Measurements from ENCODE around the gene SMARCC1.

Gene SMARCC1

GRCh38 chr3:47643092-47643491 lies 138.6 kb downstream of the SMARCC1 start:
- no peak for DNase-seq (ENCODE audit: extremely low read depth, low read depth)
- H3K4me3 ChIP-seq (replicated peaks; ENCODE audit: low read depth, low read length): no peak overlapping the region
- TF ChIP-seq, protein P1, sequence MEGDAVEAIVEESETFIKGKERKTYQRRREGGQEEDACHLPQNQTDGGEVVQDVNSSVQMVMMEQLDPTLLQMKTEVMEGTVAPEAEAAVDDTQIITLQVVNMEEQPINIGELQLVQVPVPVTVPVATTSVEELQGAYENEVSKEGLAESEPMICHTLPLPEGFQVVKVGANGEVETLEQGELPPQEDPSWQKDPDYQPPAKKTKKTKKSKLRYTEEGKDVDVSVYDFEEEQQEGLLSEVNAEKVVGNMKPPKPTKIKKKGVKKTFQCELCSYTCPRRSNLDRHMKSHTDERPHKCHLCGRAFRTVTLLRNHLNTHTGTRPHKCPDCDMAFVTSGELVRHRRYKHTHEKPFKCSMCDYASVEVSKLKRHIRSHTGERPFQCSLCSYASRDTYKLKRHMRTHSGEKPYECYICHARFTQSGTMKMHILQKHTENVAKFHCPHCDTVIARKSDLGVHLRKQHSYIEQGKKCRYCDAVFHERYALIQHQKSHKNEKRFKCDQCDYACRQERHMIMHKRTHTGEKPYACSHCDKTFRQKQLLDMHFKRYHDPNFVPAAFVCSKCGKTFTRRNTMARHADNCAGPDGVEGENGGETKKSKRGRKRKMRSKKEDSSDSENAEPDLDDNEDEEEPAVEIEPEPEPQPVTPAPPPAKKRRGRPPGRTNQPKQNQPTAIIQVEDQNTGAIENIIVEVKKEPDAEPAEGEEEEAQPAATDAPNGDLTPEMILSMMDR (IDR thresholded peaks at IDR 0.05; ENCODE audit: low read depth, low read length, missing control alignments): no peak

DNA sequence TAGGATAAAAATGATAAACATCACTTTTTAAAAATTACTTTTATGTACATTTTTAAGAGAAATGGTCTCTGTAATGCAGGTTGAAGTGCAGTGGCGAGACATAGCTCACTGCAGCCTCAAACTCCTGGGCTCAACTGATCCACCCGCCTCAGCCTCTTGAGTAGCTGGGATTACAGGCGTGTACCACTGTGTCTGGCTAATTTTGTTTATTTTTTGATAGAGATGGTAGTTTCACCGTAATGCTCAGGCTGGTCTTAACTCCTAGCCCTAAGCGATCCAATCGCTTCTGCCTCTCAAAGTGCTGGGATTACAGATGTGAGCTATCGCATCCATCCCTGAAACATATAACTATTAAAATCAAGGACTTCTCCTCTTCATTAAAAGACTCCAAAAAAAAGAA lies 140.0 kb downstream of the SMARCC1 start:
- DNase-seq (ENCODE audit: extremely low read depth, low read depth): no peak
- no peak overlapping the region for H3K4me3 ChIP-seq (replicated peaks; ENCODE audit: low read depth, low read length)
- TF ChIP-seq, protein P1 (IDR thresholded peaks at IDR 0.05; ENCODE audit: low read depth, low read length, missing control alignments): no peak

- no peak for DNase-seq (ENCODE audit: extremely low read depth, low read depth)
- TF ChIP-seq, protein P1 (IDR thresholded peaks at IDR 0.05; ENCODE audit: low read depth, low read length, missing control alignments): no peak
- H3K4me3 ChIP-seq (replicated peaks; ENCODE audit: low read depth, low read length): no peak overlapping the region
Observed at GRCh38 chr3:47636921-47637320, 144.8 kb downstream of the SMARCC1 start.

DNA sequence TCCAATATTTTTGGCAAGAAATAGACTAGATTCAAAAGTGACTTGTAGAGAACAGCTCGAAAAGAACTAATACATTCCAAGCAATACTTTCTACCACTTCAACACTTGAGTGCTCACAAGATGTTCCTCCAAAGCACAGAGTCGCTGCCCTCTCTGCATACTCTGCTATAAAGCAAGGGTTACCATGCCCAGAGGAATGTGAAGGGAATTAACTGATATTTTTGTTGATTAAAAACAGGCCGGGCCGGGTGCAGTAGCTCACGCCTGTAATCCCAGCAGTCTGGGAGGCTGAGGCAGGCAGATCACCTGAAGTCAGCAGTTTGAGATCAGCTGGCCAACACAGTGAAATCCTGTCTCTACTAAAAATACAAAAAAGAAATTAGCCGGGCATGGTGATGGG lies 145.5 kb downstream of the SMARCC1 start:
- no peak overlapping the region for H3K4me3 ChIP-seq (replicated peaks; ENCODE audit: low read depth, low read length)
- TF ChIP-seq, protein P1 (IDR thresholded peaks at IDR 0.05; ENCODE audit: low read depth, low read length, missing control alignments): no peak
- no peak for DNase-seq (ENCODE audit: extremely low read depth, low read depth)

- no peak for DNase-seq (ENCODE audit: extremely low read depth, low read depth)
- H3K4me3 ChIP-seq (replicated peaks; ENCODE audit: low read depth, low read length): no peak overlapping the region
- TF ChIP-seq, protein P1 (IDR thresholded peaks at IDR 0.05; ENCODE audit: low read depth, low read length, missing control alignments): no peak
Observed at GRCh38 chr3:47635536-47635935, 146.2 kb downstream of the SMARCC1 start.

DNA sequence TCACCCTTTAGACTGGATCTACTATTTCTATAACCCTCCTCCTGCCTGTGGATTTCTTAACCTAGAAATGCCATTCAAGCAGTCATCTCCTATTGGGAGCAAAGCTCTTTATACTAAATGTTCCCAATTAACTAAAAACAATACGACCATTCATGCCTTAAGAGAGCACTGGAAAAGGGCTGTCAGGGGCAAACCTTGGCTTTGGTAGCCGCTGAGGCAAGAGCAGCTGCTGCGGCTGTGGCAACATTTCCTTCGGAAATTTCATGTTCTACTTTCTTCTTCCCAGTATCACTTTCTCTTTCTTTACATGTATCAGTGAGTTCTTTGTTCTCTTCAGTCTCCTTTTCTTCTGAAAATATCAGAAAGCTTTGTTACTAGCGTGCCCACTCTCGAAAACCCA lies 146.7 kb downstream of the SMARCC1 start:
- no peak for DNase-seq (ENCODE audit: extremely low read depth, low read depth)
- no peak overlapping the region for H3K4me3 ChIP-seq (replicated peaks; ENCODE audit: low read depth, low read length)
- TF ChIP-seq, protein P1 (IDR thresholded peaks at IDR 0.05; ENCODE audit: low read depth, low read length, missing control alignments): no peak

DNA sequence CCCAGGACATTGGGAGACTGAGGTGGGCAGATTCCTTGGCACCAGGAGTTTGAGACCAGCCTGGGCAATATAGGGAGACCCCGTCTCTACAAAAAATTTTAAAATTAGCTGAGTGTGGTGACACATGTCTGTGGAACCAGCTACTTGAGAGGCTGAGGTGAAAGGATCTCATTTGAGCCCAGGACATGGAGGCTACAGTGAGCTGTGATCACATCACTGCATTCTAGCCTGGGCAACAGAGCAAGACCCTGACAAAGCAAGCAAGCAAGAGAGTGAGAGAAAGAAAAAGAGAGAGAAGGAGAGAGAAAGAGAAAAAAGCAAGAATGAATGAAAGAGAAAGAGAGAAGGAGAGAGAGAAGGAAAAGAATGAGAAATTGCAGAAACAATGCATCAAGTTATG lies 150.9 kb downstream of the SMARCC1 start:
- H3K4me3 ChIP-seq (replicated peaks; ENCODE audit: low read depth, low read length): no peak overlapping the region
- TF ChIP-seq, protein P1 (IDR thresholded peaks at IDR 0.05; ENCODE audit: low read depth, low read length, missing control alignments): no peak
- DNase-seq (ENCODE audit: extremely low read depth, low read depth): no peak
